Stimulated activated CD8-positive, alpha-beta memory T cell treated with anti-CD3 and anti-CD28 coated beads, Interleukin-7, amount 100 ng/mL, for 1 hour (primary cell): Measurements from ENCODE around the gene NBAS.
"Not testable (repeated sequence)": the region's sequence is repeated elsewhere in the genome, so short reads cannot be mapped to it uniquely, and the experiment has no call there.

Experiments used
- DNase-seq, 2 donors: peaks; one replicate each; pipeline ENCODE4 v3.0.0-alpha.2; 2020; ENCODE audit warnings: low read depth in 2 of 2

The NBAS gene

GRCh38 chr2:15559379-15560139, 1.6 kb downstream of the NBAS start:
- DNase-seq = no peak

GRCh38 chr2:15557887-15558311, 3.2 kb downstream of the NBAS start:
- DNase-seq = no peak

GRCh38 chr2:15556311-15556930, 4.7 kb downstream of the NBAS start:
- DNase-seq = no peak

GRCh38 chr2:15555760-15556193, 5.4 kb downstream of the NBAS start:
- no peak for DNase-seq

GRCh38 chr2:15554525-15555218, 6.5 kb downstream of the NBAS start:
- no peak for DNase-seq

GRCh38 chr2:15553951-15554350, 7.2 kb downstream of the NBAS start:
- no peak for DNase-seq

- no peak for DNase-seq
Observed at GRCh38 chr2:15553519-15553918, 7.6 kb downstream of the NBAS start.

- DNase-seq = no peak
Observed at GRCh38 chr2:15548974-15549373, 12.2 kb downstream of the NBAS start.

- DNase-seq = no peak
Observed at GRCh38 chr2:15547115-15547876, 13.8 kb downstream of the NBAS start.

- no peak for DNase-seq
Observed at GRCh38 chr2:15546297-15547098, 14.6 kb downstream of the NBAS start.

GRCh38 chr2:15544227-15544626, 16.9 kb downstream of the NBAS start:
- no peak for DNase-seq

GRCh38 chr2:15543541-15543940, 17.6 kb downstream of the NBAS start:
- no peak for DNase-seq

GRCh38 chr2:15543053-15543452, 18.1 kb downstream of the NBAS start:
- DNase-seq = no peak

GRCh38 chr2:15542269-15542668, 18.9 kb downstream of the NBAS start:
- not testable (repeated sequence) for DNase-seq

GRCh38 chr2:15540523-15540922, 20.6 kb downstream of the NBAS start:
- not testable (repeated sequence) for DNase-seq

GRCh38 chr2:15539999-15540398, 21.1 kb downstream of the NBAS start:
- no peak for DNase-seq

GRCh38 chr2:15538792-15539191, 22.3 kb downstream of the NBAS start:
- DNase-seq = no peak

GRCh38 chr2:15533860-15534480, 27.2 kb downstream of the NBAS start:
- DNase-seq = no peak

GRCh38 chr2:15532996-15533395, 28.1 kb downstream of the NBAS start:
- no peak for DNase-seq

GRCh38 chr2:15531095-15531854, 29.9 kb downstream of the NBAS start:
- DNase-seq = no peak
